Measurements from ENCODE around the gene MIF4GD.
"Not testable (repeated sequence)": the region's sequence is repeated elsewhere in the genome, so short reads cannot be mapped to it uniquely, and the experiment has no call there.

The MIF4GD gene

GRCh38 chr17:75300280-75300679 is 29.2 kb upstream of the MIF4GD start:
- Histone ChIP-seq H3K36me3 (replicated peaks) (no peaks in the 10 kb centered on the region), H3K9me3 (no peaks in the 10 kb centered on the region), H3K27me3 (ENCODE audit: low read depth) (no peaks in the 10 kb centered on the region), H3K4me1 (no peaks in the 10 kb centered on the region), H3K4me3 (no peak overlapping the region)
- in situ Hi-C loops (cut with MboI; ENCODE audit: low sequenced_read_pairs): no loop called here
- no peak for DNase-seq (ENCODE audit: low spot score in 2 of 2)

DNA sequence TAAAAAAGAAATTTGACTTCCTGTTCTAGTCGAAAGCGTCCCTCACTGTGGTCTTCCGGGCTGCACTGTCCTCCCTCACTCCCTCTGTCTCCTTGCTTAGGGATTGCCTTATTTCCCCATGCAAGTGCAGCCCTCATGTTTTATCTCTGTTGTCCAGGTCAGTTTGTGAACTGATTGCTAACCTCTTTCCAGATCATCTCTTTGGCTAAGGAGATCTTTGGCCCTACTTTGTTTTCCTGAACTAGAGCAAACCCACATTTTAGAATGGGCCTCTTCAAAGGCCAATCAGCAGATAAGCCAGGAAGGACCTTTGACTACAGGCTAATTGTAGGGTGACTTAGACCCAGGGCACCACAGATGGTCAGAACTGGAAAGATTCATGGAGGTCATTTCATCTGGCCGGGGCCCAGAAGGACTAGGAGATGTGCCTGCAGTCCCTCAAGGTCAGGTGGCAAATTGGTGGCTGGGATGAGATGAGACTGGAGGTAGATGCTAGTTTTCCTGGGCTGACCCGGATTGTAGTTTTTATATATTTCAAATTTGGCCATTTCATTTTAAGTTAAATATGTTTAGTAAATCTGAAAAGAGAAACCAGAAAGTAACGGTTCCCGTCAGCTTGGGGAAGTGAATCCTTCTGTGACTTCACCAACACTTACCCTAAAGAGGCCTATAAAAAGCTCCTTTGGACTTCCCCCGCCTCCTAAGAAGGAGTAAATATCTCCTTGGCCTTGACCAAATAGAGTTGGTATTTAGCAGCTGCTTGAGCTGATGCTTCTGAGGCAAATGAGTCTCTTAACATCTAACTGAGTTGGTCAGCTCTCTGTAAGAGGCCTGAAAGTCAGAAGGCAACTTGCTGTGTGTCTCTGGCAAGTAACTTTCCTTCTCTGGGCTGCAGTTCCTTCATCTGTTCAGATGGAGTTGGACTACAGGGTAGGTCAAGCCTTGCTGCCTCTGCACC is 24.4 kb upstream of the MIF4GD start:
- no peaks in the 10 kb centered on the region for H3K27me3 ChIP-seq (ENCODE audit: low read depth)
- no peaks in the 10 kb centered on the region for H3K9me3 ChIP-seq
- no peaks in the 10 kb centered on the region for H3K4me1 ChIP-seq
- no peaks in the 10 kb centered on the region for H3K36me3 ChIP-seq (replicated peaks)
- no peak overlapping the region for H3K4me3 ChIP-seq
- DNase-seq (ENCODE audit: low spot score in 2 of 2): no peak
- in situ Hi-C loops (cut with MboI; ENCODE audit: low sequenced_read_pairs): no loop called here

GRCh38 chr17:75292810-75293448 is 21.9 kb upstream of the MIF4GD start:
- H3K4me3 ChIP-seq; DNase-seq (ENCODE audit: low spot score in 2 of 2); in situ Hi-C loops (cut with MboI; ENCODE audit: low sequenced_read_pairs); H3K9me3 ChIP-seq; H3K36me3 ChIP-seq (replicated peaks); H3K4me1 ChIP-seq; H3K27me3 ChIP-seq (ENCODE audit: low read depth): not testable (repeated sequence)

- in situ Hi-C loops (cut with MboI; ENCODE audit: low sequenced_read_pairs): no loop called here
- peak in 1 of 2 experiments; percentile 49 for DNase-seq (ENCODE audit: low spot score in 2 of 2)
- no peaks in the 10 kb centered on the region; the same call in 1 of the 2 replicates for H3K9me3 ChIP-seq
These were observed 18.9 kb upstream of the MIF4GD start for GRCh38 chr17:75289832-75290337.

GRCh38 chr17:75289115-75289831 is 18.2 kb upstream of the MIF4GD start, which contains the start of gene SLC25A19:
TSS of gene SLC25A19 (minus strand) at chr17:75289433. CDS start at chr17:75286764, 2,669 bp downstream.
- peaks cover 29% of the 10 kb centered on the region for H3K36me3 ChIP-seq (replicated peaks)
- in situ Hi-C loops (cut with MboI; ENCODE audit: low sequenced_read_pairs): no loop called here
- H3K4me1 ChIP-seq: peaks cover 11% of the 10 kb centered on the region
- DNase-seq (ENCODE audit: low spot score in 2 of 2): peak; percentile 98 to 99
- peak within 1 kb of the TSS; percentile 93 for H3K4me3 ChIP-seq
- no peaks in the 10 kb centered on the region for H3K27me3 ChIP-seq (ENCODE audit: low read depth)
- H3K9me3 ChIP-seq: no peaks in the 10 kb centered on the region; the same call in 1 of the 2 replicates

More at GRCh38 chr17:75289832-75290337, 18.9 kb upstream of the MIF4GD start:
- no peaks in the 10 kb centered on the region for H3K27me3 ChIP-seq (ENCODE audit: low read depth)
- H3K4me1 ChIP-seq: peaks cover 11% of the 10 kb centered on the region
- peak overlapping the region; percentile 93 for H3K4me3 ChIP-seq
- peaks cover 27% of the 10 kb centered on the region for H3K36me3 ChIP-seq (replicated peaks)

DNA sequence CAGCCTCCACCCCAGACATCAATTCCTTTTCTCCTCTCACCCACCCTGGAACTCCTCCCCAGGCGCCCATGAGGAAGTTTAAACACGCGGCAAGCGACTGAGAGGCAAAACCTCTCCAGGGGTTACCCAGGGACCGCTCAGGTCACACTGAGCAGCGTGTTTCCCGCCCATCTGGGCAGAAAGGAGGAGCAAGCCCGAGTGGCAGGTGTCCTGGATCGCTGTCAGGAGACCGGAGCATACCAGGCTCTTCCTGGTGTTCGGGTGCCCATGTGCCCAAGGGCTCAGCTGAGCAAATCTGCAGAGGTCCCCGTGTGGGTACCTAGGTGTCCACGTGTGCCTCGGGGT is 17.7 kb upstream of the MIF4GD start:
- H3K27me3 ChIP-seq (ENCODE audit: low read depth): no peaks in the 10 kb centered on the region
- H3K4me1 ChIP-seq: peaks cover 11% of the 10 kb centered on the region
- peaks cover 29% of the 10 kb centered on the region for H3K36me3 ChIP-seq (replicated peaks)
- H3K4me3 ChIP-seq: peak overlapping the region; percentile 93
- no peaks in the 10 kb centered on the region; the same call in 1 of the 2 replicates for H3K9me3 ChIP-seq
- in situ Hi-C loops (cut with MboI; ENCODE audit: low sequenced_read_pairs): no loop called here
- peak; percentile 32 to 74 for DNase-seq (ENCODE audit: low spot score in 2 of 2)

DNA sequence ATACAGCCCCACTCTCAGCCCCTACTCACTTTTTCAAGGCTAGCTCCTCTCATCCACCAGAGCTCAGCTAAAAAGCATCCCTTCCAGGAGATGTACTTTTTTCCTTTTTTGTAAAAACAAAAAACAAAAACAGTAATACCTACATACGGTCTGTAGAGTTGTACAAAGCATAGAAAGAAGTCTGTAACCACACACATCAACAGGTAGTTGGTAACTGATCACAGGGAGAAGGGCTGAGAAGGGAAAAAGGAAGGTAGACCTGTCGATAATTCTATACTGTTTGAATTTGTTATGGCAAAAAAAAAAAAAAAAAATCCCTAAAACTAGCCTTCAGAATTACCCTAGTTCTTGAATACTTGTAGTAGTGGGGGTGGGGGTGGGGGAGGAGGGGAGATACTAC is 17.3 kb upstream of the MIF4GD start:
- no peaks in the 10 kb centered on the region; the same call in 1 of the 2 replicates for H3K9me3 ChIP-seq
- H3K27me3 ChIP-seq (ENCODE audit: low read depth): no peaks in the 10 kb centered on the region
- in situ Hi-C loops (cut with MboI; ENCODE audit: low sequenced_read_pairs): no loop called here
- peaks cover 33% of the 10 kb centered on the region for H3K36me3 ChIP-seq (replicated peaks)
- H3K4me1 ChIP-seq: peaks cover 11% of the 10 kb centered on the region
- DNase-seq (ENCODE audit: low spot score in 2 of 2): no peak
- peak overlapping the region; percentile 93 for H3K4me3 ChIP-seq

DNA sequence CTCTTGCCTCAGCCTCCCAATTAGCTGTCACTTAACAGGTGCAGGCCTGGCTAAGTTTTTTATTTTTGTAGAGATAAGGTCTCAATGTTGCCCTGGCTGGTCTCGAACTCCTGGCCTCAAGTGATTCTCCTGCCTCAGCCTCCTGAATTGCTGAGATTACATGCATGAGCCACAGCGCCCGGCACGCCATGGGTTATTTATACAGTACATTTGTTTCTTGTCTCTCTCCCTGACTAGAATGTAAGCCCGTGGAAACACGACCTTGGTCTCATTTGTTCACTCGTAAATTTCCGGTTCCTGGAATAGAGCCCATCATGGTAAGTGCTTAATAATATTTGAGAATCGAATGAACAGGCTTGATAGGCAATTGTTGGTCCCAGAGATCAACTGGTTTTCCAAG is 16.2 kb upstream of the MIF4GD start:
- DNase-seq (ENCODE audit: low spot score in 2 of 2): no peak
- peaks cover 42% of the 10 kb centered on the region for H3K36me3 ChIP-seq (replicated peaks)
- no peaks in the 10 kb centered on the region for H3K27me3 ChIP-seq (ENCODE audit: low read depth)
- in situ Hi-C loops (cut with MboI; ENCODE audit: low sequenced_read_pairs): no loop called here
- H3K4me1 ChIP-seq: peaks cover 11% of the 10 kb centered on the region
- no peaks in the 10 kb centered on the region; the same call in 1 of the 2 replicates for H3K9me3 ChIP-seq
- H3K4me3 ChIP-seq: no peak overlapping the region

GRCh38 chr17:75285123-75285522 is 14.1 kb upstream of the MIF4GD start:
- in situ Hi-C loops (cut with MboI; ENCODE audit: low sequenced_read_pairs): no loop called here
- H3K36me3 ChIP-seq (replicated peaks): peaks cover 54% of the 10 kb centered on the region
- H3K4me1 ChIP-seq: peaks cover 11% of the 10 kb centered on the region
- no peaks in the 10 kb centered on the region for H3K27me3 ChIP-seq (ENCODE audit: low read depth)
- H3K4me3 ChIP-seq: no peak overlapping the region
- DNase-seq (ENCODE audit: low spot score in 2 of 2): no peak
- H3K9me3 ChIP-seq: no peaks in the 10 kb centered on the region; the same call in 1 of the 2 replicates

- H3K4me3 ChIP-seq; DNase-seq (ENCODE audit: low spot score in 2 of 2); H3K27me3 ChIP-seq (ENCODE audit: low read depth); H3K4me1 ChIP-seq; in situ Hi-C loops (cut with MboI; ENCODE audit: low sequenced_read_pairs); H3K9me3 ChIP-seq: not testable (repeated sequence)
- H3K36me3 ChIP-seq (replicated peaks): peaks cover 56% of the 10 kb centered on the region
These were observed 9.2 kb upstream of the MIF4GD start for GRCh38 chr17:75280189-75280588.

DNA sequence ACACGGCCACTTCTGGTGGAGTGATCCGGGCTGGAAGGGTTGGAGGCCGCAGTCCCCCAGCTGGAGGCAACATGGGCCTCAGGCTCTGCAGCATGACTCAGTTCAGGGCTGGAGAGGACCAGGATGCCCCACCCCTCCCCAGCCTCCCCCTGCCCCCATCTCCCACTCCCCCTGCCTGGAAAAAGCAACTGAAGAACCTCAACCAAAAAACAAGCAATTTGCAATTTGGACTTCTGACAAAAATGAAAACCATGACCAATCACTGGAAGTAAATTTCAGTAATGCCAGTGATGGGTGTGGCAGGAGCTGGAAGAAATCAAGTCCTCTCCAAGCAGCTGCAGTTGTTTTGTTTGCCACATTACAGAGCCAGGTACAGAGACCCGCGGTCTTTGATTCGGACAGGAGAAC is 6.6 kb upstream of the MIF4GD start:
- H3K4me1 ChIP-seq: no peaks in the 10 kb centered on the region
- H3K9me3 ChIP-seq: no peaks in the 10 kb centered on the region
- DNase-seq (ENCODE audit: low spot score in 2 of 2): no peak
- peaks cover 61% of the 10 kb centered on the region for H3K36me3 ChIP-seq (replicated peaks)
- no peaks in the 10 kb centered on the region for H3K27me3 ChIP-seq (ENCODE audit: low read depth)
- no peak overlapping the region for H3K4me3 ChIP-seq
- in situ Hi-C loops (cut with MboI; ENCODE audit: low sequenced_read_pairs): no loop called here

GRCh38 chr17:75273977-75274708 is 3.1 kb upstream of the MIF4GD start:
- Histone ChIP-seq H3K4me1 (peaks cover 7% of the 10 kb centered on the region), H3K27me3 (ENCODE audit: low read depth) (no peaks in the 10 kb centered on the region), H3K36me3 (replicated peaks) (peaks cover 46% of the 10 kb centered on the region), H3K9me3 (no peaks in the 10 kb centered on the region), H3K4me3 (no peak overlapping the region)
- in situ Hi-C loops (cut with MboI; ENCODE audit: low sequenced_read_pairs): no loop called here
- no peak for DNase-seq (ENCODE audit: low spot score in 2 of 2)

DNA sequence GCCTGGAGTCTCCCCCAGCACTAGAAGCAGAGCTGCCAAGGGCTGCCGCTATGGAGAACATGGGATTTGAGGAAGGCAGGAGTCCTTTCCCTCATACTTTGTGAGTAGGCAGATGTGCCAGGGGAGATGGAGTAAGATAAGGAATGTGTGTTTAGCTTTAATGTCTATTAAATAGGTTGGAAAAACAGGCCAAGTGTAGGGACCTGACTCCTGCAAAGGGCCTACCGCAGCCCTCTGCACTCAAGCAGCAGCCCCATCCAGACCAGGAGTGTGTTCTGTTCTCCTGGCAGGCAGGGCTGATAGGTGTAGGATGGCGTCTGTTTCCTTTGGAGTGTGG is 1.8 kb upstream of the MIF4GD start:
- no peak for DNase-seq (ENCODE audit: low spot score in 2 of 2)
- in situ Hi-C loops (cut with MboI; ENCODE audit: low sequenced_read_pairs): no loop called here

More for the DNA sequence above, 1.8 kb upstream of the MIF4GD start:
- H3K4me3 ChIP-seq: no peak overlapping the region
- peaks cover 36% of the 10 kb centered on the region for H3K36me3 ChIP-seq (replicated peaks)
- H3K9me3 ChIP-seq: no peaks in the 10 kb centered on the region
- H3K4me1 ChIP-seq: peaks cover 7% of the 10 kb centered on the region
- H3K27me3 ChIP-seq (ENCODE audit: low read depth): no peaks in the 10 kb centered on the region

Measured in HAP-1 (cell line).